Hepatocyte (in vitro differentiated cells): ENCODE data around the gene NT5C2.

Experiments used
- CTCF ChIP-seq: fragments of 200-600 bp; sonication (generic); IDR thresholded peaks from 2 replicates; pipeline ENCODE4 v1.5.1; 2016; ENCODE audit warnings: antibody characterized with exemption, mild to moderate bottlenecking; ENCODE audit not compliant: poor library complexity
- EZH2 ChIP-seq: fragments of 200-600 bp; sonication (generic); IDR thresholded peaks from 2 replicates; pipeline ENCODE4 v1.6.1; 2016; ENCODE audit warnings: antibody characterized with exemption, mild to moderate bottlenecking, borderline replicate concordance
- EZH2phosphoT487 ChIP-seq: fragments of 200-600 bp; sonication (generic); IDR thresholded peaks from one replicate; pipeline ENCODE4 v1.6.1; 2018; ENCODE audit warnings: antibody characterized with exemption, mild to moderate bottlenecking, low read depth, moderate library complexity; ENCODE audit not compliant: unreplicated experiment, severe bottlenecking

GRCh38 chr10:103069453-103070331, 123.4 kb downstream of the NT5C2 start:
- TF ChIP-seq CTCF (peak; percentile 82), EZH2phosphoT487 (no peak), EZH2 (no peak)
